Parathyroid adenoma (tissue), 2 donors: ENCODE measurements around the gene ADGRV1.

Experiments
- H2AFZ ChIP-seq: fragments of 300-600 bp; sonication (generic); one replicate; pipeline ENCODE4 v1.7.0; 2017; ENCODE audit warnings: antibody characterized with exemption, mild to moderate bottlenecking
- H3K27ac ChIP-seq: fragments of 300-600 bp; sonication (generic); one replicate; pipeline ENCODE4 v1.7.0; 2017
- H3K27me3 ChIP-seq: fragments of 300-600 bp; sonication (generic); one replicate; pipeline ENCODE4 v1.7.0; 2017; ENCODE audit warnings: low read length; ENCODE audit not compliant: control insufficient read depth, insufficient read depth
- H3K36me3 ChIP-seq: fragments of 300-600 bp; sonication (generic); one replicate; pipeline ENCODE4 v1.7.0; 2017; ENCODE audit warnings: low read length; ENCODE audit not compliant: control insufficient read depth, insufficient read depth
- H3K4me1 ChIP-seq: fragments of 300-600 bp; sonication (generic); one replicate; pipeline ENCODE4 v1.7.0; 2017; ENCODE audit warnings: control low read depth
- H3K4me2 ChIP-seq: fragments of 300-600 bp; sonication (generic); one replicate; pipeline ENCODE4 v1.7.0; 2017; ENCODE audit warnings: low read length
- H3K4me3 ChIP-seq: fragments of 300-600 bp; sonication (generic); one replicate; pipeline ENCODE4 v1.7.0; 2017; ENCODE audit warnings: low read depth, low read length
- H3K79me2 ChIP-seq: fragments of 300-600 bp; sonication (generic); one replicate; pipeline ENCODE4 v1.7.0; 2017; ENCODE audit warnings: control low read depth
- H3K9ac ChIP-seq: fragments of 300-600 bp; sonication (generic); one replicate; pipeline ENCODE4 v1.7.0; 2017; ENCODE audit warnings: mild to moderate bottlenecking
- H3K9me3 ChIP-seq: fragments of 300-600 bp; sonication (generic); one replicate; pipeline ENCODE4 v1.7.0; 2017; ENCODE audit warnings: low read length; ENCODE audit not compliant: control insufficient read depth
- TF ChIP-seq, protein P1 (sequence below): fragments of 300-600 bp; sonication (generic); IDR thresholded peaks from one replicate; pipeline ENCODE4 v1.7.0; 2017; ENCODE audit warnings: antibody characterized with exemption, mild to moderate bottlenecking
- donor health status: primary hyperparathyroidism.

The ADGRV1 gene

DNA sequence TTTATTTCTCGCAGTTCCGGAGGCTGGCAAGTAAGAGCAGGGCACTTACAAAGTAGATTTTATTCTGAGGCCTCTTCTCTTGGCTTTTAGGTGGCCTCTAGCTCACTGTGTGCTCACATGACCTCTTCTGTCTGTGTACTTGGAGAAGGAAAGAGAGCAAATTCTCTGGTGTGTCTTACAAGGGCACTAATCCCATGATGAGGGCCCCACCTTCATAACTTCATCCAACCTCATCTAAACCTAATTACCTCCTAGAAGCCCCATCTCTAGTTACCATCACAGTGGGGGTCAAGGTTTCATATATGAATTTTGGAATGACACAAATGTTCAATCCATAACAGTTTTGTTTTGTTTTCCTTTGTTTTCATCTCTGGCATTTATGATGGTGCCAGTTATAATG, 376.1 kb downstream of the ADGRV1 start:
- Histone ChIP-seq H3K9me3 (no peaks in the 10 kb centered on the region), H3K27me3 (no peaks in the 10 kb centered on the region), H3K9ac (no peak overlapping the region), H3K4me2 (no peak overlapping the region), H3K27ac (no peak overlapping the region), H3K36me3 (no peaks in the 10 kb centered on the region), H3K4me3 (no peak overlapping the region), H2AFZ (peak overlapping the region; percentile 51), H3K4me1 (peaks cover 9% of the 10 kb centered on the region), H3K79me2 (no peaks in the 10 kb centered on the region)
- TF ChIP-seq, protein P1, sequence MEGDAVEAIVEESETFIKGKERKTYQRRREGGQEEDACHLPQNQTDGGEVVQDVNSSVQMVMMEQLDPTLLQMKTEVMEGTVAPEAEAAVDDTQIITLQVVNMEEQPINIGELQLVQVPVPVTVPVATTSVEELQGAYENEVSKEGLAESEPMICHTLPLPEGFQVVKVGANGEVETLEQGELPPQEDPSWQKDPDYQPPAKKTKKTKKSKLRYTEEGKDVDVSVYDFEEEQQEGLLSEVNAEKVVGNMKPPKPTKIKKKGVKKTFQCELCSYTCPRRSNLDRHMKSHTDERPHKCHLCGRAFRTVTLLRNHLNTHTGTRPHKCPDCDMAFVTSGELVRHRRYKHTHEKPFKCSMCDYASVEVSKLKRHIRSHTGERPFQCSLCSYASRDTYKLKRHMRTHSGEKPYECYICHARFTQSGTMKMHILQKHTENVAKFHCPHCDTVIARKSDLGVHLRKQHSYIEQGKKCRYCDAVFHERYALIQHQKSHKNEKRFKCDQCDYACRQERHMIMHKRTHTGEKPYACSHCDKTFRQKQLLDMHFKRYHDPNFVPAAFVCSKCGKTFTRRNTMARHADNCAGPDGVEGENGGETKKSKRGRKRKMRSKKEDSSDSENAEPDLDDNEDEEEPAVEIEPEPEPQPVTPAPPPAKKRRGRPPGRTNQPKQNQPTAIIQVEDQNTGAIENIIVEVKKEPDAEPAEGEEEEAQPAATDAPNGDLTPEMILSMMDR, result no peak

DNA sequence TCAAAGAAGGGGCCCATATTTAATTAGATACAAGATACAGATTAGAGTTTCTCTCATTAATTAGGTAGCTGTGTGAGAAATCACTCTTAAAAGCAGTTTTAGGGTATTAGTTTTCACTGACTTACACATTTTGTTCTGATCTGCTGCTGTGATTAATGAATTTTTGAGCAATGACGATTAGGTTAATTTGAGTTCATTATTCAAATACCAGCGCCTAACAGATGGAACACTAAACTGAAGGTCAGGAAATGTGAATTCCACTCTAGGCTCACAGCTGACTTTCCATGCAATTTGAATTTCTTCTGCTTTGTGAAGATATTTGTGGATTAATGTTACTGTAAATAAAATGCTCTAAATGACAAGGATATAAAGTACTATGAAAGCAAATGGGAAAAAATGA, 380.6 kb downstream of the ADGRV1 start:
- Histone ChIP-seq H3K36me3 (no peaks in the 10 kb centered on the region), H3K4me3 (peak overlapping the region; percentile 15), H3K9me3 (no peaks in the 10 kb centered on the region), H2AFZ (peak overlapping the region; percentile 47), H3K9ac (no peak overlapping the region), H3K79me2 (no peaks in the 10 kb centered on the region), H3K27me3 (no peaks in the 10 kb centered on the region), H3K4me1 (peaks cover 27% of the 10 kb centered on the region), H3K4me2 (peak overlapping the region; percentile 20), H3K27ac (no peak overlapping the region)
- TF ChIP-seq, protein P1, result no peak

DNA sequence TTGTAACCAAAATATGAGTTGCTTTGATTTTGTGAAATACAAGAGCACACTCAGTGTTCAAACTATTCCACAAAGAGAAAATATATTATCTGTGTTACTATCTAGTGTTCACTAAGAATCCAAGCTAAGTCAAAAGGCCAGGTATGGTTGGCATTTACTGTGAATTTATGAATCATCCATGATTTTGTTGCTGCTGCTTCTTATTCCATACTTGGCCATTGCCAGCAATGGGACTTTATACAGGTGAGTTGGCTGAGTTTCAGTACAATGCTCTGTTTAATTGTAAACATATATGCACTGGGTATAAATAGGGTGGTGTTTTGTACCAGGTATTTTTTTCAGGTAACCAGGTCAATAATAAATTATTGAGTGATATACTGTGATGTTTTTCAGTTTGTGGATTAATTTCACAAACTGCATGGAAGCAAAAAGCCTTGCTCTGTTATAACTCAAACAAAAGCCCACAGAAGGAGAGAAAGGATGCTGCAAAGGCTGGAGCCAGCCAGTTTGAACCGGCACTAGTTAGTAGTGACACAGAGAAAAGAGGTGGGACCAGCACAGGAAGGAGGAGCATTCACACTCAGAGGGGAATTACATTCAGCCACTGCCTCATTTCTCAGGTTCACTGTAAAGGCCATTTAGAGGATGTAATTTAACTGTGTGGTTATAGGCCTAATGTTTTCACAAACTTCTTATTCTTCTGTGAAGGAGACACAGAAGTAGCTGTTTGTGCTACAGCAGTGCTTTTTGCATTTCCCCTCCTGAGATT, 381.8 kb downstream of the ADGRV1 start:
- Histone ChIP-seq H3K9me3 (no peaks in the 10 kb centered on the region), H3K27ac (peak overlapping the region; percentile 2), H3K36me3 (no peaks in the 10 kb centered on the region), H3K27me3 (no peaks in the 10 kb centered on the region), H3K4me1 (peaks cover 27% of the 10 kb centered on the region), H2AFZ (peak overlapping the region; percentile 36), H3K4me3 (peak overlapping the region; percentile 1), H3K79me2 (no peaks in the 10 kb centered on the region), H3K4me2 (no peak overlapping the region), H3K9ac (no peak overlapping the region)
- TF ChIP-seq, protein P1, result no peak

DNA sequence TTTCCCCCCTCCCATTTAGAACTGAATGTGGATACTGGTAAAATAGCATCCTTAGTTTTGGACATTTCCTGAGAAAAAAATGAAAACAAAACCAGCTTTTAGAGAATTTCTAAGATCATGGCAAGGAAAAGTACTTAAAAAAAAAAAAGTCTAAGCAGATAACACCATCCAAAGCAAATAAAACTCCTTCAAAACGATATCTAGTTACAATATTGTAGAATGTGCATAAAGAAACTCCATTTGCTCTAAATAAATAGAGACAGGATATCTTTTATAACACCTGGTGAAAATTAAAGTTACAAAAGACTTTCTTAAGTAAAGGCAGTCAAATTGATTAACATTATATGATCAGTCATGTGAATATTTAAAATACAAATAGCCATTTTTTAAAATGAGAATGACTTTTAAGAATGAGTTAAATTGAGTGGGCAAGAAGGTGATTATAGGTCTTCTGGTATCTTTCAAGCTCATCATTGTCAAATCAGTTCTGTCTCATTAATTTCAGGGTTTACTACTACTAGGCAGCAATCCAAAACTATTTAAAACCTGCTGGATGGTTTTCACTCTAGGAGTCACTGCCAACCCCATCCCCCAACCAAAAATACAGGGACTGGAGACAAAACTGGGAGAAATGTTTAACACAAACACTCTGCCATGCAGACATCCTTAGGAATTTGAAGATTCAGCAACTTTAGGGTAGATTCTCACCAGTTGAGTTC, 382.6 kb downstream of the ADGRV1 start:
- H2AFZ ChIP-seq, result peak overlapping the region; percentile 36
- H3K4me1 ChIP-seq, result peaks cover 27% of the 10 kb centered on the region
- no peaks in the 10 kb centered on the region for H3K36me3 ChIP-seq
- peak overlapping the region; percentile 2 for H3K27ac ChIP-seq
- no peaks in the 10 kb centered on the region for H3K79me2 ChIP-seq
- TF ChIP-seq, protein P1, result no peak
- H3K4me3 ChIP-seq, result no peak overlapping the region
- H3K9me3 ChIP-seq, result no peaks in the 10 kb centered on the region
- H3K27me3 ChIP-seq, result no peaks in the 10 kb centered on the region
- no peak overlapping the region for H3K9ac ChIP-seq
- peak overlapping the region; percentile 46 for H3K4me2 ChIP-seq
